ENCODE measurements around the gene AVL9.

GRCh38 chr7:32591938-32592337 is 96.6 kb downstream of the AVL9 start:
- TF ChIP-seq ZFX (IDR thresholded peaks at IDR 0.05; ENCODE audit: borderline replicate concordance): no peak
- no peak for TF ChIP-seq CTCF (IDR thresholded peaks at IDR 0.05)

Measured in 22Rv1 (cell line).